ENCODE measurements around the gene ARHGEF26. TPM values are rescaled to one million over a fixed set of nuclear protein-coding genes. Genes with fewer than 3 reads are reported as not detected.

The ARHGEF26 gene
- total RNA-seq, 1 donor from 2014 or later = not detected

GRCh38 chr3:154169796-154170110, 48.6 kb downstream of the ARHGEF26 start:
- Mint-ChIP-seq H3K4me1 (no peaks in the 10 kb centered on the region), H3K27ac (no peak overlapping the region), H3K36me3 (ENCODE audit: low read depth) (no peaks in the 10 kb centered on the region), H3K27me3 (no peaks in the 10 kb centered on the region), H3K4me3 (no peak overlapping the region), H3K9me3 (no peaks in the 10 kb centered on the region)
- ChIA-PET CTCF (no interaction called here), POLR2A (no interaction called here)
- no peak for DNase-seq
- no peak for ATAC-seq (ENCODE audit: low read depth)
- intact Hi-C loops (cut with micrococcal nuclease) = no loop called here
- TF ChIP-seq CTCF (IDR thresholded peaks at IDR 0.05) = no peak

GRCh38 chr3:154170300-154170699, 49.1 kb downstream of the ARHGEF26 start:
- Mint-ChIP-seq H3K4me3 (no peak overlapping the region), H3K27ac (no peak overlapping the region), H3K4me1 (no peaks in the 10 kb centered on the region), H3K9me3 (no peaks in the 10 kb centered on the region), H3K27me3 (no peaks in the 10 kb centered on the region), H3K36me3 (ENCODE audit: low read depth) (no peaks in the 10 kb centered on the region)
- ChIA-PET CTCF (no interaction called here), POLR2A (no interaction called here)
- ATAC-seq (ENCODE audit: low read depth) (no peak), DNase-seq (no peak)
- no peak for TF ChIP-seq CTCF (IDR thresholded peaks at IDR 0.05)
- intact Hi-C loops (cut with micrococcal nuclease) = no loop called here

- no peak for TF ChIP-seq CTCF (IDR thresholded peaks at IDR 0.05)
- intact Hi-C loops (cut with micrococcal nuclease) = no loop called here
- Mint-ChIP-seq H3K4me1 (no peaks in the 10 kb centered on the region), H3K9me3 (peaks cover 3% of the 10 kb centered on the region), H3K4me3 (no peak overlapping the region), H3K27ac (no peak overlapping the region), H3K27me3 (no peaks in the 10 kb centered on the region), H3K36me3 (ENCODE audit: low read depth) (no peaks in the 10 kb centered on the region)
- DNase-seq (no peak), ATAC-seq (ENCODE audit: low read depth) (no peak)
- ChIA-PET CTCF (interaction anchor here (0.7 kb wide), 1 partner anchor 81 kb away, joined by 3 read pairs; no protein-coding TSS in a partner anchor), POLR2A (no interaction called here)
Observed at GRCh38 chr3:154175041-154175440, 53.9 kb downstream of the ARHGEF26 start.

- ChIA-PET POLR2A (no interaction called here), CTCF (no interaction called here)
- intact Hi-C loops (cut with micrococcal nuclease) = no loop called here
- Mint-ChIP-seq H3K36me3 (ENCODE audit: low read depth) (no peaks in the 10 kb centered on the region), H3K4me1 (no peaks in the 10 kb centered on the region), H3K27me3 (no peaks in the 10 kb centered on the region), H3K27ac (no peak overlapping the region), H3K9me3 (peaks cover 3% of the 10 kb centered on the region), H3K4me3 (no peak overlapping the region)
- TF ChIP-seq CTCF (IDR thresholded peaks at IDR 0.05) = no peak
- ATAC-seq (ENCODE audit: low read depth) = no peak
- DNase-seq = no peak
Observed at GRCh38 chr3:154176036-154176435, 54.8 kb downstream of the ARHGEF26 start.

- CTCF ChIA-PET = no interaction called here
- no peak for ATAC-seq (ENCODE audit: low read depth)
- H3K27ac Mint-ChIP-seq = no peak overlapping the region
Observed at GRCh38 chr3:154177406-154177805, 56.2 kb downstream of the ARHGEF26 start.

More at GRCh38 chr3:154177406-154177805, 56.2 kb downstream of the ARHGEF26 start:
- intact Hi-C loops (cut with micrococcal nuclease) = no loop called here
- Mint-ChIP-seq H3K27me3 (no peaks in the 10 kb centered on the region), H3K4me1 (no peaks in the 10 kb centered on the region), H3K36me3 (ENCODE audit: low read depth) (no peaks in the 10 kb centered on the region), H3K4me3 (no peak overlapping the region), H3K9me3 (peaks cover 3% of the 10 kb centered on the region)
- POLR2A ChIA-PET = no interaction called here
- no peak for TF ChIP-seq CTCF (IDR thresholded peaks at IDR 0.05)
- no peak for DNase-seq

Measured in activated B cell treated with CpG ODN at 0.5 μM for 24 hours (primary cell).